DOHH2 (cell line): ENCODE results near the gene RNF213.

Source experiments
- H3F3A ChIP-seq: fragments of 200-600 bp; sonication (generic), shearing (Covaris generic); 2 replicates; pipeline ENCODE4 v1.6.0; 2016; ENCODE audit warnings: antibody characterized with exemption, mild to moderate bottlenecking; ENCODE audit not compliant: control insufficient read depth, insufficient read depth
- H3K27ac ChIP-seq: fragments of 200-600 bp; sonication (generic); 2 replicates; pipeline ENCODE4 v1.5.1; 2014; ENCODE audit warnings: low read depth, mild to moderate bottlenecking, low read length, moderate library complexity
- H3K27me3 ChIP-seq: fragments of 200-600 bp; sonication (generic); 2 replicates; pipeline ENCODE4 v1.6.1; 2014; ENCODE audit warnings: mild to moderate bottlenecking, low read length, mixed read lengths; ENCODE audit not compliant: control insufficient read depth
- H3K36me3 ChIP-seq: fragments of 200-600 bp; sonication (generic); 2 replicates; pipeline ENCODE4 v1.6.1; 2014; ENCODE audit warnings: mild to moderate bottlenecking, low read length, moderate library complexity, mixed read lengths; ENCODE audit not compliant: control insufficient read depth
- H3K4me1 ChIP-seq: fragments of 200-600 bp; sonication (generic); 2 replicates; pipeline ENCODE4 v1.6.1; 2014; ENCODE audit warnings: mild to moderate bottlenecking, low read length, mixed read lengths; ENCODE audit not compliant: control insufficient read depth
- H3K4me2 ChIP-seq: fragments of 200-600 bp; sonication (generic); 2 replicates; pipeline ENCODE4 v1.6.0; 2014; ENCODE audit warnings: mild to moderate bottlenecking, low read length, moderate library complexity
- H3K4me3 ChIP-seq: fragments of 200-600 bp; sonication (generic); 2 replicates; pipeline ENCODE4 v1.5.1; 2014; ENCODE audit warnings: mild to moderate bottlenecking, low read length, mixed read lengths
- H3K79me2 ChIP-seq: fragments of 200-600 bp; sonication (generic); 2 replicates; pipeline ENCODE4 v1.6.1; 2014; ENCODE audit warnings: mild to moderate bottlenecking, low read length, mixed read lengths; ENCODE audit not compliant: control insufficient read depth
- H3K9me2 ChIP-seq: fragments of 200-600 bp; sonication (generic); replicated peaks from 2 replicates; pipeline ENCODE4 v1.6.1; 2014; ENCODE audit warnings: mild to moderate bottlenecking, low read length, mixed read lengths; ENCODE audit not compliant: control insufficient read depth
- H3K9me3 ChIP-seq: fragments of 200-600 bp; sonication (generic); 2 replicates; pipeline ENCODE4 v1.6.1; 2014; ENCODE audit warnings: antibody characterized with exemption, low read length, mixed read lengths; ENCODE audit not compliant: control insufficient read depth, insufficient read depth
- H4K20me1 ChIP-seq: fragments of 200-600 bp; sonication (generic); 2 replicates; pipeline ENCODE4 v1.6.0; 2014; ENCODE audit warnings: low read depth, mild to moderate bottlenecking, antibody characterized with exemption, low read length, moderate library complexity; ENCODE audit not compliant: control insufficient read depth, insufficient read depth
- CTCF ChIP-seq: fragments of 200-600 bp; sonication (generic); IDR thresholded peaks from one replicate; pipeline ENCODE4 v1.5.1; 2014; ENCODE audit warnings: antibody characterized with exemption, mild to moderate bottlenecking, low read depth, low read length; ENCODE audit not compliant: poor library complexity, severe bottlenecking
- EZH2phosphoT487 ChIP-seq: fragments of 200-600 bp; sonication (generic); IDR thresholded peaks from 2 replicates; pipeline ENCODE4 v1.6.1; 2017; ENCODE audit warnings: borderline replicate concordance, mild to moderate bottlenecking, antibody characterized with exemption, low read length, moderate library complexity, mixed read lengths

The RNF213 gene

GRCh38 chr17:80374732-80375585, 114.3 kb downstream of the RNF213 start:
- H3K79me2 ChIP-seq, result no peaks in the 10 kb centered on the region
- H3K4me2 ChIP-seq, result no peak overlapping the region
- no peak overlapping the region for H3K4me3 ChIP-seq
- TF ChIP-seq EZH2phosphoT487, result no peak
- TF ChIP-seq CTCF, result no peak
- no peaks in the 10 kb centered on the region for H4K20me1 ChIP-seq
- no peaks in the 10 kb centered on the region for H3K36me3 ChIP-seq
- no peaks in the 10 kb centered on the region for H3F3A ChIP-seq
- no peak overlapping the region for H3K27ac ChIP-seq
- H3K4me1 ChIP-seq, result no peaks in the 10 kb centered on the region
- H3K27me3 ChIP-seq, result no peaks in the 10 kb centered on the region
- no peaks in the 10 kb centered on the region for H3K9me3 ChIP-seq
- no peaks in the 10 kb centered on the region for H3K9me2 ChIP-seq

- no peaks in the 10 kb centered on the region for H3K79me2 ChIP-seq
- no peak overlapping the region for H3K4me3 ChIP-seq
- TF ChIP-seq CTCF (no peak), EZH2phosphoT487 (no peak)
- H3K4me1 ChIP-seq, result no peaks in the 10 kb centered on the region
- H3K4me2 ChIP-seq, result no peak overlapping the region
- no peak overlapping the region for H3K27ac ChIP-seq
- H3K27me3 ChIP-seq, result no peaks in the 10 kb centered on the region
- H4K20me1 ChIP-seq, result no peaks in the 10 kb centered on the region
- no peaks in the 10 kb centered on the region for H3K36me3 ChIP-seq
- H3K9me2 ChIP-seq, result no peaks in the 10 kb centered on the region
- H3F3A ChIP-seq, result no peaks in the 10 kb centered on the region
- H3K9me3 ChIP-seq, result no peaks in the 10 kb centered on the region
Observed at GRCh38 chr17:80376531-80376930, 115.9 kb downstream of the RNF213 start.

- no peak overlapping the region for H3K4me3 ChIP-seq
- no peaks in the 10 kb centered on the region for H3K36me3 ChIP-seq
- H3K9me2 ChIP-seq, result no peaks in the 10 kb centered on the region
- no peaks in the 10 kb centered on the region for H3K9me3 ChIP-seq
- no peaks in the 10 kb centered on the region for H4K20me1 ChIP-seq
- H3F3A ChIP-seq, result no peaks in the 10 kb centered on the region
- H3K27ac ChIP-seq, result no peak overlapping the region
- H3K4me1 ChIP-seq, result no peaks in the 10 kb centered on the region
- TF ChIP-seq EZH2phosphoT487 (no peak), CTCF (no peak)
- no peaks in the 10 kb centered on the region for H3K27me3 ChIP-seq
- H3K79me2 ChIP-seq, result no peaks in the 10 kb centered on the region
- no peak overlapping the region for H3K4me2 ChIP-seq
Observed at GRCh38 chr17:80377798-80378197, 117.1 kb downstream of the RNF213 start.
